A172 (cell line): Measurements from ENCODE around the gene NUP153. TPM values are rescaled to one million over a fixed set of nuclear protein-coding genes. Genes with fewer than 3 reads are reported as not detected.
A peak's percentile ranks its signal among the peaks of the same experiment; 100 is the strongest.

Experiments
- DNase-seq: peaks from one replicate; pipeline ENCODE4 v3.0.0-alpha.2; 2015; ENCODE audit warnings: low spot score
- total RNA-seq: library from RNA; depleted of rRNA; stranded (reverse); fragments of >200 nt; shearing (Covaris generic); gene quantifications from 2 replicates; pipeline ENCODE4 v1.2.3, GENCODE V29; 2014

Gene NUP153
- total RNA-seq, 1 experiment from 2014 or later = 40.4 TPM

DNA sequence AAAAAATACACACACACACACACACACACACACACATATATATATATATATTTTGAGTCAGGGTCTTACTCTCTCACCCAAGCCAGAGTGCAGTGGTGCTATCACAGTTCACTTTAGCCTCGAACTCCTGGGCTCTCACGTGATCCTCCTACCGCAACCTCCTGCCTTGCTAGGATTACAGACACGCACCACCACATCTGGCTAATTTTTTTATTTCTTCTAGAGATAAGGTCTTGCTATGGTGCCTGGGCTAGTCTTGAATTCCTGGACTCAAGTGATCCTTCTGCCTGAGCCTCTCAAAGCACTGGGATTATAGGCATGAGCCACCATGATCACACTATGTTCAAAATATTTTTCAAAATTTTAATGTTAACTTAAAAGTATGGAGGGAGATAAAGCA is 43.5 kb downstream of the NUP153 start:
- no peak for DNase-seq

- no peak for DNase-seq
Observed at GRCh38 chr6:17662585-17662984, 44.1 kb downstream of the NUP153 start.

- DNase-seq = no peak
Observed at GRCh38 chr6:17656644-17657043, 50.1 kb downstream of the NUP153 start.

- peak; percentile 3 for DNase-seq
Observed at GRCh38 chr6:17656092-17656491, 50.6 kb downstream of the NUP153 start.

DNA sequence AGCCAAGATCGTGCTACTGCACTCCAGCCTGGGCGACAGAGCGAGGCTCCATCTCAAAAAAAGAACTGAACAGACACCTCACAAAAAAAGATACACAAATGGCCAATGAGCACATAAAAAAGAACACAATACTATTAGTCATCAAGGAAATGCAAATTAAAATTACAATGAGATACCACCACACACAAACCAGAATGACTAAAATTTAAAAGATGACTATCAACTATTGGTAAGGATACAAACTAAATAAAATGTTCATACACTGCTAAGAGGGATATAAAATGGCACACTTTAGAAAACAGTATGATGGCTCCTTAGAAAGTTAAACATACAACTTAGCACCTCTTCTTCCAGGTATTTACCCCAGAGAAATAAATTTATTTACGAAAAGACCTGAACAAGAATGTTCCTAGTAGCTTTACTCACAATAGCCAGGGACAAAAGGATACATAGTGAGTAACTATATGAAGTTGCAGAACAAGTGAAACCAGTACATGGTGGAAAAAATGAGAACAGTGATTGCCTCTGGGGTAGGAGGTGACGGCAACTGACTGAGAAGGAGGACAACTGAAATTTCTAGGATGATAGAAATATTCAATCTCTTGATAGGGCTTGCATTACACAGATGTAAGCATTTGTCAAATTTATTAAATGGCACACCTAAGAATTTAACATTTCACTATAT is 53.4 kb downstream of the NUP153 start:
- no peak for DNase-seq

GRCh38 chr6:17650656-17651309 is 55.9 kb downstream of the NUP153 start:
- no peak for DNase-seq

DNA sequence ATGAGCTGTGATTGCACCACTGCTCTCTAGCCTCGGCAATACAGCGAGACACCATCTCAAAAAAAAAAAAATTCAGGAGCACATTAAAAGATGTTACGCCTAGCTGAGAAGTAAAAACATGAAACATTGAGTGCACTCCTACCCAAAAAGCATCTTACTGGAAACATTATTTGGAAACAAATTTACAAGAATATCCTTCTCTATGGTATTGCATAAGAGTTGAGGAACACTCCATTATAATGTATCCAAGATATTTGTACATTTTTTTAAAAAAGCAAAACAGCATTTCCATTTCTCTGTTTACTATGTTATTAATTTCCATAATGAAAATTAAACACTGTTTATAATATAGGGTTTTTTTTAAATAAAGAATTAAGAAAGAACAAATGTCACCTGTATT is 58.0 kb downstream of the NUP153 start:
- no peak for DNase-seq

DNA sequence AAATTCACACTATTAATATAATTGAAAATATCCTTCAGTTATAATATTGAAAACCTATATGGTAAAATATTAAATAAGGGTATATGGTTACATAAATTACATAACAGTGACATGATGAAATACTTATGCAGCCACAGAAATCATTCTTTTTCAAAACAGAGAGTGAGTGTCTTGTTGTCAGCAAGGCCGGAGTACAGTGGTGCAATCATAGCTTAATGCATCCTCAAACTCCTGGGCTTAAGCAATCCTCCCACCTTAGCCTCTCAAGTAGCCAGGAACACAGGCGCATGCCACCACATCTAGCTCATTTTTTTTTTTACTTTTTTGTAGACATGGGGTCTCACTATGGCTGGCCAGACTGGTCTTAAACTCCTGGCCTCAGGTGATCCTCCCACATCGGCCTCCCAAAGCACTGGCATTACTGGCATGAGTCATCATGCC is 66.2 kb downstream of the NUP153 start:
- peak; percentile 8 for DNase-seq

DNA sequence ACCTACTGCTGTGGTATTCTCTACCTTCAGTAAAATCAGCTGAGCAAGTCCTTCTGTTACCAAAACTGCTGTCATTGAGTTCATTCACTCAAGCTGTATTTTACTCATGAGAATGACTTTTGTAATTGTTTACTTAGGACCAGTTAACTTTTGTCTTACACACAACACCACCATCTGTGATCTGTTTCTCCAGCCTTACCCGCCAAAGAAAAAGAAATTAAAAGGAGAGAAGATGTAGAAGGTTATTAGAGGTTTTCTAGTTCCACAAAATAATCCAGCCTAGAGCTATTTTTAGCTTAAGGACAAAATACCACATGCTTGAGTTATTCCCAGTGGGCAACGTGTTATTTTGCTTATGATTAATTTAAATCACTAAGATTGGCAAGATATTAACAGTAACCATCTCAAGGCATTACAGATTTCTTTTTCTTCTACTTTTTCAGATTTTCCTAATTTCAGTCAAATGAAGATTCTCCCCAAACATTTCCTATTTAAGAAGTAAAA is 68.5 kb downstream of the NUP153 start:
- no peak for DNase-seq

DNA sequence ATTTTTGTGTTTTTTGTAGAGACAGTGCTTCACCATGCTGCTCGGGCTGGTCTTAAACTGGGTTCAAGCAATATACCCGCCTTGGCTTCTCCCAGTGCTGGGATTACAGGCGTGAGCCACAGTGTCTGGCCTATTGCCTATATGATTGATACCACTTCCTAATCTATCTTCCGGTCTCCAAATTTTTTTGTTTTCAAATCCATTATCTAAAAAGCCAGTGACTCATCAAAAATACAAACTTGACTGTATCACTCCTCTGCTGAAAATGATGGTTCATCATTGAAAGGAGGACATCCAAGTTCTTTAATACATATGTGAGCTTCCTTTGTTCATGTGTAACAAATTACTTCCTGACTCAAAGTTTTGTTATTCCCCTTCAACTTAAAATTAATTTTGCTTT is 71.2 kb downstream of the NUP153 start:
- no peak for DNase-seq

GRCh38 chr6:17633465-17634188 is 73.1 kb downstream of the NUP153 start:
- DNase-seq = no peak

DNA sequence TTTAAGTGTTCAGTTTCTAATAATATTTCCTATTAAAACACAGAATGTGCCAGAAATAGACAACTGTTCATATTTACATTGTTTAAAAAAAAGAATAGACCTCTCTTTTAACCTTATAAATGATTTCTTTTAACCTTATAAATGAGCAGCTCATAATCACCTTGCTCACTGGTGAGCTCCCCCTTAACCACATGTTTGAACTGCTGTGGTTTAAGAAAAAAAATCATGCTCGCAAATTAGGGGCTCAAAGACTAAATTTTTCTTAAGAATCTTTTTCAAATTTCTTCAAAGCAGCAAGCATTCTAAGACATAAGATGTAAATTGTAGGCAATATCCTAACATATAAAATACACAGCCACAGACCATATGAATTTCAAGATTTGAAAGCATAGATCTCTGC is 73.8 kb downstream of the NUP153 start:
- DNase-seq = no peak

- no peak for DNase-seq
Observed at GRCh38 chr6:17630511-17631073, 76.1 kb downstream of the NUP153 start.

DNA sequence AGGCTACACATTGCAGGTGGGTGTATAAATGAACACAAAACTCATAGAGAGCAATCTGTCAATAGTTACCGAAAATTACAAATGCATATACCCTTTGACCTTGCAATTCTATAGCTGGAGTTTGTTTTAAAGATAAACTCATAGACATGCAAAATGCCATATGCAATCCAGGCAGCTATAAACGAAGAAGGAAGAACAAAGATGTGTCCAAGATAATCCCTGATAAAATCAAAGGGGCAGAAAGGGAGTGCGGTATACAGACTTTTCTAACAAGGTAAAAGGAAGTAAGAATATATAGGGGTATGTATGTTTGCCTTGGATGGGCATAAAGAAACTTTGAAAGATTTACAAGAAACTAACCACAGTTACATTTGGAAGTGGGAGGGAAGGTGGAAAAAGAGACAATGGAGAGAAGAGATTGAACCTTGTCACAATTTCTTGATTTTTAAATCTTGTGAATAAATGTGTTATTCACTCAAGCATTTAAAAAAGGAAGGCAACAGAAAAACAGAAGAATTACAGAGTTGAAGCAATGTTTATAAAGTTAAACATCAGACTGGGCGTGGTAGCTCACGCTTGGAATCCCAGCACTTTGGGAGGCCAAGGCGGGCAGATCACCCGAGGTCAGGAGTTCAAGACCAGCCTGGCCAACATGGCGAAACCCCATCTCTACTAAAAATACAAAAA is 76.8 kb downstream of the NUP153 start:
- no peak for DNase-seq

GRCh38 chr6:17628873-17629272 is 77.9 kb downstream of the NUP153 start:
- DNase-seq = no peak

- no peak for DNase-seq
Observed at GRCh38 chr6:17624396-17624795, 82.3 kb downstream of the NUP153 start.

DNA sequence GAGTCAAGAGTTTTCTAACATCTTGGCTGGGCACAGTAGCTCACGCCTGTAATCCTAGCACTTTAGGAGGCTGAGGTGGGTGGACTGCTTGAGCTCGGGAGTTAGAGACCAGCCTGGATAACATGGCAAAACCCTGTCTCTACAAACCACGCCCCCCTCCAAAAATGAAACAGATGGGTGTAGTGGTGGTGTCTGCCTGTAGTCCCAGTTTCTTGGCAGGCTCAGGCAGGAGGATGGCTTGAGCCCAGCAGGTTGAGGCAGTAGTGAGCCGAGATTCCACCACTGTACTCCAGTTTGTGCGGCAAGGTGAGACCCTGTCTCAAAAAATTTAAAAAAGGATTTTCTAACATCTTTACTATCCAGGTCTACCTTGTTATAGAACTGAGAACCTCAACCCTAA is 84.6 kb downstream of the NUP153 start:
- no peak for DNase-seq

DNA sequence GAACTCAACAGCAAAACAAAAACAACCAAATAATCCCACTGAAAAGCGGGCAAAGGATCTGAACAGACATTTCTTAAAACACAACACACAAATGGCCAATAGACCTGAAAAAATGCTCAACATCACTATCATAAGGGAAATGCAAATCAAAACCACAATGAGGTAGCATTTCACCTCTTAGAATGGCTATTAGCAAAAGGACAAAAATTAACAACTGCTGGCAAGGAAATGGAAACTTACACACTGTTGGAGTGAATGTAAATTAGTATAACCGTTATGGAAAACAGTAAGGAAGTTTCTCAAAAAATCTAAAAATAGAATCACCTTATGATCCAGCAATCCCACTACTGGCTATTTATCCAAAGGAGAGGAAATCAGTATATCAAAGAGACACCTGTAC is 85.7 kb downstream of the NUP153 start:
- DNase-seq = no peak

GRCh38 chr6:17615794-17616193 is 90.9 kb downstream of the NUP153 start:
- no peak for DNase-seq

GRCh38 chr6:17612048-17612447 is 94.7 kb downstream of the NUP153 start:
- DNase-seq = no peak

GRCh38 chr6:17610835-17611234 is 95.9 kb downstream of the NUP153 start:
- no peak for DNase-seq

DNA sequence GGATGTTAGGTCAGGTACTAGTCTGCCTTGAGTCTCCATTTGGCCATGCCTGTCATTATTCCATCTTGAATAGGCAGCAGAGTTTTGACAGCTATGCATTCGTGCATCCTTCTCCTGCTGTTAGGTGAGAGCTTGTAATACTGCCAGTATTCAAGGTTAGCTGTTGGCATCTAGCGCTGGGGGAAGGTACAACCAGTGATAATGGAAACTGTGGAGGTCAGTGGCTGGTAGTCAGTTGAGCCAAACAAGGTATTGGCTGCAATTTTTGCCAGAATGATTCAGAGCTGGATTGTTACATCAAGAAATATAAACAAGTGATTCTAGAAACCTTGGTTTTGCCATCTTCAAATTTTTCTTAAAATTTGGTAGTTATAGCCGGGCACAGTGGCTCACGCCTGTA is 100.1 kb downstream of the NUP153 start:
- no peak for DNase-seq
